Left lung (tissue), 10 donors: ENCODE measurements around the gene RAB8B. TPM values are rescaled to one million over a fixed set of nuclear protein-coding genes. Genes with fewer than 3 reads are reported as not detected.

Experiments used
- ATAC-seq: fragments of 200-7000 bp; cut with Tn5 transposase; one replicate; pipeline ENCODE4 v1.9.1; 2020; ENCODE audit warnings: moderate library complexity
- DNase-seq, 4 donors: peaks; one replicate each; pipeline ENCODE4 v3.0.0-alpha.2; 2013 to 2020
- H3K27ac ChIP-seq, 2 donors: fragments of 200-600 bp; sonication (generic) in 1 of 2; one replicate each; pipeline versions ENCODE4 v1.5.0 to v1.8.0; 2020 to 2021
- H3K27me3 ChIP-seq, 2 donors: fragments of 200-600 bp; sonication (generic) in 1 of 2; one replicate each; pipeline versions ENCODE4 v1.5.0 to v1.8.0; 2020 to 2021
- H3K36me3 ChIP-seq, 2 donors: fragments of 200-600 bp; sonication (generic) in 1 of 2; one replicate each; pipeline versions ENCODE4 v1.5.0 to v1.8.0; 2020 to 2021
- H3K4me1 ChIP-seq, 2 donors: fragments of 200-600 bp; one replicate each; pipeline ENCODE4 v1.8.0; 2021
- H3K4me3 ChIP-seq, 2 donors: fragments of 200-600 bp; sonication (generic) in 1 of 2; one replicate each; pipeline versions ENCODE4 v1.5.0 to v1.8.0; 2020 to 2021; ENCODE audit warnings: mild to moderate bottlenecking in 1 of 2
- H3K9me3 ChIP-seq, 2 donors: fragments of 200-600 bp; sonication (generic) in 1 of 2; one replicate each; pipeline versions ENCODE4 v1.5.0 to v1.8.0; 2020 to 2021
- intact Hi-C, 2 donors: fragments of 100-400 bp; cut with DNase I; formaldehyde crosslinking; loops; one replicate each; pipeline versions ENCODE4 v1.11.2 to v1.14.2; 2022
- polyA plus RNA-seq, 6 donors: library from polyadenylated mRNA; unstranded; fragments of 120-200 nt; gene quantifications; one replicate each; pipeline ENCODE4 v1.2.1, GENCODE V29; 2013; ENCODE audit not compliant: insufficient read length in 6 of 6
- total RNA-seq, 2 donors: library from RNA; stranded (reverse); fragmentation: NEBNext Ultra II Directional; extraction: Animal tissue kit (Norgen Biotek cat#: 25700); gene quantifications; one replicate each; pipeline ENCODE4 v1.2.1, GENCODE V29; 2021
- TF ChIP-seq, protein P1 (sequence below), 2 donors: fragments of 200-600 bp; sonication (generic) in 1 of 2; IDR thresholded peaks; one replicate each; pipeline versions ENCODE4 v1.5.0 to v1.8.0; 2021; ENCODE audit warnings: antibody characterized with exemption in 2 of 2
- donor health status: DM: no; HTN: yes; CAD: no.
- donor health status: DM: no; HTN: no; CAD: no.

Gene RAB8B
- total and polyA plus RNA-seq, 8 donors: 45.1 to 62.2 (median 57.0) TPM

DNA sequence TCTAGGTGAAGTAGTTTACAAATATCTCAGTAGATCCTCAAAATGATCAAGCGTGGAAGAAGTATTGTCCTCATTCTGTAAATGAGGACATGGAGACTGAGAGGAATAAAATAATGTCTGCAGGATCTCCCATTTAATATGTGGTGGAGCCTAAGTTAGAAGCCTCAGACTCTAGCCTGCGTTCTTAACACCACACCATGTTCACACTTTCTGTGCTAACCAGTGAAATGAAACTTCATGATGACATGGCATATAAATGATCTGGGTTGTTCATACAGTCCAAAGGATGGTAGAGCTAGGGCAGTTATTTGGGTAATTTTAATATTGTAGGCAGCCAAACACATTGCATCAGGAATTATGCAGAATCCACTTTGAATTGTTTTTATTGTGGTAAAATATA, 62.9 kb downstream of the RAB8B start:
- no peaks in the 10 kb centered on the region for H3K9me3 ChIP-seq
- H3K4me3 ChIP-seq: no peak overlapping the region
- DNase-seq (no peak), ATAC-seq (no peak)
- intact Hi-C loops: no loop called here
- H3K4me1 ChIP-seq: peaks cover 12 to 14% of the 10 kb centered on the region in 2 donors
- TF ChIP-seq, protein P1, sequence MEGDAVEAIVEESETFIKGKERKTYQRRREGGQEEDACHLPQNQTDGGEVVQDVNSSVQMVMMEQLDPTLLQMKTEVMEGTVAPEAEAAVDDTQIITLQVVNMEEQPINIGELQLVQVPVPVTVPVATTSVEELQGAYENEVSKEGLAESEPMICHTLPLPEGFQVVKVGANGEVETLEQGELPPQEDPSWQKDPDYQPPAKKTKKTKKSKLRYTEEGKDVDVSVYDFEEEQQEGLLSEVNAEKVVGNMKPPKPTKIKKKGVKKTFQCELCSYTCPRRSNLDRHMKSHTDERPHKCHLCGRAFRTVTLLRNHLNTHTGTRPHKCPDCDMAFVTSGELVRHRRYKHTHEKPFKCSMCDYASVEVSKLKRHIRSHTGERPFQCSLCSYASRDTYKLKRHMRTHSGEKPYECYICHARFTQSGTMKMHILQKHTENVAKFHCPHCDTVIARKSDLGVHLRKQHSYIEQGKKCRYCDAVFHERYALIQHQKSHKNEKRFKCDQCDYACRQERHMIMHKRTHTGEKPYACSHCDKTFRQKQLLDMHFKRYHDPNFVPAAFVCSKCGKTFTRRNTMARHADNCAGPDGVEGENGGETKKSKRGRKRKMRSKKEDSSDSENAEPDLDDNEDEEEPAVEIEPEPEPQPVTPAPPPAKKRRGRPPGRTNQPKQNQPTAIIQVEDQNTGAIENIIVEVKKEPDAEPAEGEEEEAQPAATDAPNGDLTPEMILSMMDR (IDR thresholded peaks at IDR 0.05): no peak
- H3K36me3 ChIP-seq: peaks cover 0 to 60% of the 10 kb centered on the region in 2 donors
- H3K27ac ChIP-seq: no peak overlapping the region
- no peaks in the 10 kb centered on the region for H3K27me3 ChIP-seq

DNA sequence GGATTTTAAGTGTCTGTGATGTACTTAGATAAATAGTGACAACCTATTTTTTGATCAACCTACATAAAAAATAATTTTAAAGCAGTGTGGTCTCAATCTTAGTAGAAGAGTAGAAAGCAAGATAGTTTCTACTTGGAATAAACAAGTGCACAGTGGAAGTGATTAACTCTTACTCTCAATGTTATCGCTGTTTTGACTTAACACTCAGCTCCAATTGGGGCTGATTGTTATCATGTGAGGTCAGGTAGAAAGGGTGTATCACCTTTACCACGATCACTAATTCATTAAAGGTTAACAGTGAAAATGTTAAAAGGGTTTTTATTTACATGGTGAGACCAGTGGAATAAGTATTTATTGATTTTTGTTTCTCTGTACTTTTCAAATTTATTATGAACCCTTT, 65.6 kb downstream of the RAB8B start:
- H3K9me3 ChIP-seq: no peaks in the 10 kb centered on the region
- H3K4me1 ChIP-seq: peaks cover 0 to 7% of the 10 kb centered on the region in 2 donors
- peaks cover 0 to 69% of the 10 kb centered on the region in 2 donors for H3K36me3 ChIP-seq
- no peaks in the 10 kb centered on the region for H3K27me3 ChIP-seq
- H3K27ac ChIP-seq: no peak overlapping the region
- TF ChIP-seq, protein P1 (IDR thresholded peaks at IDR 0.05): no peak
- no peak overlapping the region for H3K4me3 ChIP-seq
- no peak for DNase-seq
- ATAC-seq: no peak
- intact Hi-C loops: no loop called here

DNA sequence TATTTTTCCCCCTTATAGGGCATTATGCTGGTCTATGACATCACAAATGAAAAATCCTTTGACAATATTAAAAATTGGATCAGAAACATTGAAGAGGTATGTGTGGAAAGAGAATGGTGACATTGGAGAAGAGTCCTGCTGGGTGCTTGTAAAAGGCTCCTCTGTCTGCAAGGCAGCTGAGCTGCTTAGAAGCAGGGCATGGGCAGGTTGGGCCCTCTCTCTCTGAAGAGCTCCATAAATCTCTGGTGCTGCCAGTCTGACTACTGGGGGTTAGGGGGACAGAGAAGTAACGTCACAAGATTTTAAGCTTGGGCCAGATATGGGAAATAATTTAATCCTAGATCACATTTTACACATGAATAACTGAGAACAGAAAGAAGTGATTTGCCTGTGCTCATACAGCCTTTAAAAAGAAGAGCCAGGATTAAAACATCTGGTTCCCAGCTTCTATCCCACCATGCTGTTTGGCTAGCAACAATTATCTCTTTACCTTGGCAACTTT, 66.1 kb downstream of the RAB8B start:
- intact Hi-C loops: no loop called here
- Histone ChIP-seq H3K4me3 (no peak overlapping the region), H3K4me1 (peaks cover 0 to 7% of the 10 kb centered on the region in 2 donors), H3K27ac (no peak overlapping the region), H3K9me3 (no peaks in the 10 kb centered on the region), H3K27me3 (no peaks in the 10 kb centered on the region), H3K36me3 (peaks cover 0 to 69% of the 10 kb centered on the region in 2 donors)
- DNase-seq: no peak
- TF ChIP-seq, protein P1 (IDR thresholded peaks at IDR 0.05): no peak
- no peak for ATAC-seq

DNA sequence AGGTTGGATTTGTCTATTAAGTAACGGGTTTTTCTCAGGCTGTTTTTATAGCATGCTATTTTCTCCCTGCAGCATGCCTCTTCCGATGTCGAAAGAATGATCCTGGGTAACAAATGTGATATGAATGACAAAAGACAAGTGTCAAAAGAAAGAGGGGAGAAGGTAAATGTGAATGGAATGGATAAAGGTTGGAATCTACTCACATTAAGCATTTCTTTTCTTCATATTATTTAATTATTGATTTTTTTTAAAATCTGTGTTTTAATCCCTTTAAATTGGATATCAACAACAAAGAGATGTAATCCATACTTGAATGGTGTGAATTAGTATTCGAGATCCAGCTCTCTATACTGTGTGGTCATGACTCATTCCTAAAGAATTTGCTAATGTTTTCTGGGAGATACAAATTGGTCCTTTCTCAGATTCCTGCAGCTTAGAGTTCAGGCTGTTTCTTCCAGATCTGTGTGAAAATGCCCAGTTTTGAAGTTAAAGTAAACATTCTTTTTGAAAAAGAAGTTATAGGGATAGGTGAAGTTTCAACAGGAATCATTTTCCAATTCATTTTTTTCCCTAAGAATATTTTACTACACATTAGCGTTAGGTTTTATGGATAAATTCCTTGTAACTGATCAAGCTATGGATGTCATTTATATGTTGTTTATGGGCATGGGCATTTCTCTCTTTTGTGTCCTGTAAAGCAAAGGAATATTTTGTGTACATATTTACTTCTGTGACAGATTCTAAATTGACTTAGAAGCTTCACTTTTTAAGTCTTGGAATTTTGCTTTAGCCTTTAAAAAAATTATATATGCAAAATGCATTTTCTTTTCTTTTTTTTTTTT, 67.2 kb downstream of the RAB8B start:
- TF ChIP-seq, protein P1 (IDR thresholded peaks at IDR 0.05): no peak
- ATAC-seq (peak; percentile 38), DNase-seq (no peak)
- Histone ChIP-seq H3K27ac (peak overlapping the region in 1 of 2 donors; percentile 49), H3K4me1 (peaks cover 0 to 7% of the 10 kb centered on the region in 2 donors), H3K27me3 (no peaks in the 10 kb centered on the region), H3K36me3 (peaks cover 0 to 74% of the 10 kb centered on the region in 2 donors), H3K4me3 (no peak overlapping the region), H3K9me3 (no peaks in the 10 kb centered on the region)
- intact Hi-C loops: no loop called here

DNA sequence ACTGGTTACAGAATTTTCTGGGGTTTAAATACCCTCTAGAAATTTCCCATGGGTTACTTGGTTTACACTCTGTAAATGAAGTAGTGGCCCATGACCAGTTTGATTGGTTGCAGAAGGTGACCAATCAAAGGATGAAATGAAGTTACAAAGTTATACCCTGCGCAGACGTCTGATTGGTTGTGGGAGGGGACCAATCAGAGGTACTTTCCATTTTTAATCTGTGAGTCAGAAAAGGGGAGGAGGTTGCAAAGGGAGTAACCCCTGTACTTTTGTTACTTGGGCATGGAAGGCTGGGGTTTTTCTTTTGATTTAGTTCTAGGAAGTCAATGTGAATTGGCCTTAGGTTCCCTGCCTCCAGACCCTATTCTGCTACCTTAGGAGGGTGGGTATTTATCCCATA, 69.3 kb downstream of the RAB8B start:
- intact Hi-C loops: no loop called here
- Histone ChIP-seq H3K4me1 (peaks cover 0 to 7% of the 10 kb centered on the region in 2 donors), H3K36me3 (peaks cover 0 to 81% of the 10 kb centered on the region in 2 donors), H3K9me3 (no peaks in the 10 kb centered on the region), H3K27ac (no peak overlapping the region), H3K27me3 (no peaks in the 10 kb centered on the region), H3K4me3 (no peak overlapping the region)
- TF ChIP-seq, protein P1 (IDR thresholded peaks at IDR 0.05): no peak
- ATAC-seq (no peak), DNase-seq (no peak)
